RWPE2 (cell line): Measurements from ENCODE around the gene PCSK6.

Experiments
- ATAC-seq: fragments of 200-7000 bp; cut with Tn5 transposase; 3 replicates; pipeline ENCODE4 v1.9.1; 2021; ENCODE audit warnings: low read depth
- DNase-seq: peaks from one replicate; pipeline ENCODE4 v3.0.0-alpha.2; 2020; ENCODE audit warnings: low spot score
- H3K27ac ChIP-seq: fragments of 450-650 bp; 2 replicates; pipeline ENCODE4 v1.5.1; 2017; ENCODE audit warnings: mild to moderate bottlenecking; ENCODE audit not compliant: poor library complexity, severe bottlenecking
- H3K27me3 ChIP-seq: fragments of 250-450 bp; sonication (Bioruptor Pico); 2 replicates; pipeline ENCODE4 v1.5.1; 2021; ENCODE audit warnings: mild to moderate bottlenecking, moderate library complexity; ENCODE audit not compliant: insufficient read depth, poor library complexity, severe bottlenecking
- H3K36me3 ChIP-seq: fragments of 250-450 bp; sonication (Bioruptor Pico); 2 replicates; pipeline ENCODE4 v1.5.1; 2020; ENCODE audit warnings: low read depth, mild to moderate bottlenecking, moderate library complexity
- H3K4me1 ChIP-seq: fragments of 250-450 bp; sonication (Bioruptor Pico); 2 replicates; pipeline ENCODE4 v1.5.1; 2021; ENCODE audit warnings: mild to moderate bottlenecking, moderate library complexity; ENCODE audit not compliant: insufficient read depth, poor library complexity, severe bottlenecking
- H3K4me3 ChIP-seq: fragments of 250-450 bp; sonication (Bioruptor Pico); 2 replicates; pipeline ENCODE4 v1.5.1; 2021; ENCODE audit warnings: mild to moderate bottlenecking, moderate library complexity; ENCODE audit not compliant: severe bottlenecking
- H3K9me3 ChIP-seq: fragments of 250-450 bp; sonication (Bioruptor Pico); 2 replicates; pipeline ENCODE4 v1.5.1; 2021; ENCODE audit warnings: mild to moderate bottlenecking, moderate library complexity; ENCODE audit not compliant: severe bottlenecking
- TF ChIP-seq, protein P1 (sequence below): fragments of 450-650 bp; IDR thresholded peaks from one replicate; pipeline ENCODE4 v1.5.1; 2017; ENCODE audit warnings: mild to moderate bottlenecking, moderate library complexity; ENCODE audit not compliant: poor library complexity, severe bottlenecking

Gene PCSK6

DNA sequence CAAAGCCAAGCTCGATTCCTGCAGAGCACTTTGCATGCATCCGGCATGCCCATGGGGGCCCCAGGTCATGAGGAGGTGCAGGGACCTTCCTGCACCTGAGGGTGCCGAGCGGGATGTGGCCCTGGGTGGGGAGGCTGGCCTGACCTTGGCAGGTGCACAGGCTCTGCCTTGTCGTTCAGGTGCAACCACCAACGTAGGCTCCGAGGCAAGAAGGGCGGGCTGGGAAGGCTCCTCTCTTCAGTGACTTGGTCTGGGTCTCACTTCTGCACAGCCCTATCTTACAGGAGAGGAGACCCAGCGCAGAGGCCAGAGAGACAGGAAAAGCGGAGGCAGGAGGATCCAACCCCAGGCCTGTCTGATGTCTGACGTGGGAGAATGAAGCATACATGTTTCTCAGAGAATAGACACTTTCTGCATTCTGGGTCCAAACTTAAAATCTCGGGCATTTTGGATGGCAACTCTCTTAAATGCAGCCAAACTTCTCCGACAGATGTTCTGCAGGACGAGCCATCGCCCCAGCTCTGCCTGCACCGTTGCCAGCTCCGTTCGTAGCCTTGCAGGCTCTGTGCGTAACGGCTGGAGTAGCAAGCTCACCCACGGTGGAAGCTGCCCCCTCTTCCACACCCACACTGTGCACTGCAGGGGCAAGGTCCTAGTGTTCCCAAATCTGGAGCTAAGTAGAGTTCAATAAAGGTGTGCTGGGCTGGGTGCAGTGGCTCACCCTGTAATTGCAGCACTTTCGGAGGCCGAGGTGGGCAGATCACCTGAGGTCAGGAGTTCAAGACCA lies 133.6 kb downstream of the PCSK6 start:
- H3K9me3 ChIP-seq: no peaks in the 10 kb centered on the region
- no peak overlapping the region for H3K4me3 ChIP-seq
- H3K4me1 ChIP-seq: peaks cover 22% of the 10 kb centered on the region
- H3K27me3 ChIP-seq: no peaks in the 10 kb centered on the region
- no peaks in the 10 kb centered on the region for H3K36me3 ChIP-seq
- ATAC-seq (no peak), DNase-seq (peak; percentile 69)
- no peak overlapping the region for H3K27ac ChIP-seq
- TF ChIP-seq, protein P1, sequence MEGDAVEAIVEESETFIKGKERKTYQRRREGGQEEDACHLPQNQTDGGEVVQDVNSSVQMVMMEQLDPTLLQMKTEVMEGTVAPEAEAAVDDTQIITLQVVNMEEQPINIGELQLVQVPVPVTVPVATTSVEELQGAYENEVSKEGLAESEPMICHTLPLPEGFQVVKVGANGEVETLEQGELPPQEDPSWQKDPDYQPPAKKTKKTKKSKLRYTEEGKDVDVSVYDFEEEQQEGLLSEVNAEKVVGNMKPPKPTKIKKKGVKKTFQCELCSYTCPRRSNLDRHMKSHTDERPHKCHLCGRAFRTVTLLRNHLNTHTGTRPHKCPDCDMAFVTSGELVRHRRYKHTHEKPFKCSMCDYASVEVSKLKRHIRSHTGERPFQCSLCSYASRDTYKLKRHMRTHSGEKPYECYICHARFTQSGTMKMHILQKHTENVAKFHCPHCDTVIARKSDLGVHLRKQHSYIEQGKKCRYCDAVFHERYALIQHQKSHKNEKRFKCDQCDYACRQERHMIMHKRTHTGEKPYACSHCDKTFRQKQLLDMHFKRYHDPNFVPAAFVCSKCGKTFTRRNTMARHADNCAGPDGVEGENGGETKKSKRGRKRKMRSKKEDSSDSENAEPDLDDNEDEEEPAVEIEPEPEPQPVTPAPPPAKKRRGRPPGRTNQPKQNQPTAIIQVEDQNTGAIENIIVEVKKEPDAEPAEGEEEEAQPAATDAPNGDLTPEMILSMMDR: no peak

DNA sequence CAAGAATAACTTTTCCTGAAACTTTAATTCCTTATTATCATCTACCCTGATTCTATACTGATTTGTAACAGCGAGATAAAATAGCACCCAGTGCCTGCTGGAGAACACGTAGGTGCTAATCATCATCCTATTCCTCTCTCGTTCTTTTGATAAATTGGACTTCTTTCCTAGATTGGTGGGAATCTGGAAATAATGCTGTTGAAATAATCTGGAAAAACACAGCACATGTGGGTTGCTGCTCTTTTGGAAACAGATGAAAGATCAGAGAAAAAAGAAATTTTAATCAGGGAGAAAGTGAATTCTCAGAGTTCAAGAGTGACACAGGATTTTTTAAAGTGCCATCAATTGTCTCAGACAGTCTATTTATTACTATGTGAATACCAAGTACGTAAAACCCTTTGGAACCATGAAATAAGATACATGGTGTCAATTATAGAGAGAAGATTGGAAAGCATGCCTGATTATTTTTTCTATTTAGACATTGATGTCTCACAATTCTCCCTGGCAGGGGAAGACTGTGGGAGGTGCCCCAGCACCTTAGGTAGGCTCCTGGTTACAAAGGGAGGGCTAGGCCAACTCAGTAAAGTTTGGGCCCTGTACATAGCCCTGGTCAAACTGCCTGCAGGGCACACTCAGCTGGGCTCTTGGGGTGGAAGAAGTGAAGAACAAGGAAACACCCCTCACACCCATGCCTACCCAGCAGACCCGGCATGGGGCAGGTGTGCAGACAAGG lies 134.4 kb downstream of the PCSK6 start:
- ATAC-seq (no peak), DNase-seq (no peak)
- H3K4me1 ChIP-seq: peaks cover 18% of the 10 kb centered on the region
- H3K27ac ChIP-seq: no peak overlapping the region
- H3K4me3 ChIP-seq: no peak overlapping the region
- no peaks in the 10 kb centered on the region for H3K36me3 ChIP-seq
- no peaks in the 10 kb centered on the region for H3K9me3 ChIP-seq
- TF ChIP-seq, protein P1: no peak
- no peaks in the 10 kb centered on the region for H3K27me3 ChIP-seq

DNA sequence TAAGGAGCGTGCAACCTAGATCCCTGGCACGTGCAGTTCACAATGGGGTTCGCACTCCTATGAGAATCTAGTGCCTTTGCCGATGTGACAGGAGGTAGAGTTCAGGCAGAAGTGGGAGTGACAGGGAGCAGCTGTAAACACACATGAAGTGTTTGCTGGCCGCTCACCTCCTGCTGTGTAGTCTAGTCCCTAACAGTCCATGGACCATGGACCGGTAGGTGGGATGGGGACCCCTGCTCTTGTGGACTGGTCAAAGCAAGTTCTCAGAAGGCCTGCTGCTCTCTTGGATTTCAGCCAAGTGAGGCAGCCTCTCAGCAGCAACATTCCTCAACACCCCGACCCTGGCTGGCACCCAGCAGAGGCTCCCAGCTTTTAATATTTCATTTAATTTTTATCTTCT lies 136.3 kb downstream of the PCSK6 start:
- no peak for ATAC-seq

DNA sequence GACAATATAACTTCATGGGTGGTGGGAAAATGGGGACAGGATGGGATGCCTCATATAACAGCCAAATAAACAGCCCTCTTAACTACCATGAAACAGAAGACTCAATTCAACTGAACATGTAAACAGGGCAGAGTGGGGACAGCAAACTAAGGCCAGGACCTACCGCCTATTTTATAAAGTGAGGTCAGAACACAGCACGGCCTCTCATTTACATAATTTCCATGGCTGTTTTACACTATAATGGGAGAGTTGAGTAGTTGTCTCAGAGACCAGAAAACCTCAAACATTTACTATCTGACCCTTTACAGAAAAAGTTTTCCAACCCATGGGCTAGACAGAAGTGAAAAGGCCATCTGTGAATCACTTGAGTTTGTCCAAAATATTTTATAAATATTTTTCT lies 137.8 kb downstream of the PCSK6 start:
- DNase-seq (no peak), ATAC-seq (no peak)
- H3K4me1 ChIP-seq: peaks cover 14% of the 10 kb centered on the region
- no peak overlapping the region for H3K4me3 ChIP-seq
- TF ChIP-seq, protein P1: no peak
- H3K36me3 ChIP-seq: no peaks in the 10 kb centered on the region
- no peaks in the 10 kb centered on the region for H3K9me3 ChIP-seq
- no peaks in the 10 kb centered on the region for H3K27me3 ChIP-seq
- H3K27ac ChIP-seq: no peak overlapping the region

More for the DNA sequence above, 136.3 kb downstream of the PCSK6 start:
- TF ChIP-seq, protein P1: no peak
- Histone ChIP-seq H3K9me3 (no peaks in the 10 kb centered on the region), H3K4me1 (peaks cover 15% of the 10 kb centered on the region), H3K27ac (no peak overlapping the region), H3K27me3 (no peaks in the 10 kb centered on the region), H3K4me3 (no peak overlapping the region), H3K36me3 (no peaks in the 10 kb centered on the region)
- DNase-seq: peak; percentile 61
